Lower leg skin (tissue), 3 donors: Measurements from ENCODE around the gene TSC2.

Experiments
- CTCF ChIP-seq, 3 donors: fragments of 450-650 bp; IDR thresholded peaks; one replicate each; pipeline ENCODE4 v1.5.1; 2016; ENCODE audit warnings: antibody characterized with exemption in 3 of 3, mild to moderate bottlenecking in 3 of 3, moderate library complexity in 2 of 3
- POLR2A ChIP-seq, 2 donors: fragments of 450-650 bp; IDR thresholded peaks; one replicate each; pipeline ENCODE4 v1.6.1; 2016 to 2017; ENCODE audit warnings: antibody characterized with exemption in 2 of 2, mild to moderate bottlenecking in 1 of 2, moderate library complexity in 1 of 2

DNA sequence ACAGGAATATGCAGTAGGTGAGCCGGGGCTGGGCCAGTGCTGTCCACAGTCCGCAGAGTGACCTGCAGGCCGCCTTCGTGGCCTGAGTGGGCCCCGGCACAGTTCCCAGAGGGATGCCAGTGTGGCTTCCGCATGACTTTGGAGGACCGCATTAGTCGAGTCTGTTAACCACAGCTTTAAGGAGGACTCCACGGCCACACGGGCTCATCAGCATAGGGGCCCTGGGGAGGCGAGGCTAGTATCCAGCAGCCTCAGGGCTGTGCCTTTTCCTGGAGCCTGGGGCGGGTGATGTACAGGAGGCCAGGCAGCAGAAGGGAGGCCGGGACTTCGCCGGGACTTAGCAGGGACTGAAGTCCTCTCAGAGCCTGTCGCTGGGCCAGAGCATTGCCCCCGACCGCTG is 13.2 kb downstream of the TSC2 start:
- no peak for TF ChIP-seq CTCF (IDR thresholded peaks at IDR 0.05)
- TF ChIP-seq POLR2A (IDR thresholded peaks at IDR 0.05), result no peak
